Measurements from ENCODE around the gene PTPRCAP.

Gene PTPRCAP

DNA sequence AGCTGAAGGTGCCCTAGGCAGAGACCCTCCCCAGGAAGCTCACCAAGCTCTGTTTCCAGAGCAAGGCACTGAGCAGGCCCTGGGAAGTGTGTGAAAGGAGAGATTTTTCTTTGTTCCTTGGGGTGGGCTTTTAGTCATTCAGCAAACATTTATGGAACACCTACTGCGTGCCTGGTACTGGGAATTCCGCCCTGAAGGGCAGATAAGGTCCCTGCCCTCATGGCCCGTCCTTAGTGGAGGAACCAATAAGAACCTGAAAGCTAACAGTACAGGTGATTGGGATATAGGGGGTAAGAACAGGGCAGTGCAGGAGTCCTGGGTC, 27.7 kb upstream of the PTPRCAP start:
- DNase-seq, result no peak

DNA sequence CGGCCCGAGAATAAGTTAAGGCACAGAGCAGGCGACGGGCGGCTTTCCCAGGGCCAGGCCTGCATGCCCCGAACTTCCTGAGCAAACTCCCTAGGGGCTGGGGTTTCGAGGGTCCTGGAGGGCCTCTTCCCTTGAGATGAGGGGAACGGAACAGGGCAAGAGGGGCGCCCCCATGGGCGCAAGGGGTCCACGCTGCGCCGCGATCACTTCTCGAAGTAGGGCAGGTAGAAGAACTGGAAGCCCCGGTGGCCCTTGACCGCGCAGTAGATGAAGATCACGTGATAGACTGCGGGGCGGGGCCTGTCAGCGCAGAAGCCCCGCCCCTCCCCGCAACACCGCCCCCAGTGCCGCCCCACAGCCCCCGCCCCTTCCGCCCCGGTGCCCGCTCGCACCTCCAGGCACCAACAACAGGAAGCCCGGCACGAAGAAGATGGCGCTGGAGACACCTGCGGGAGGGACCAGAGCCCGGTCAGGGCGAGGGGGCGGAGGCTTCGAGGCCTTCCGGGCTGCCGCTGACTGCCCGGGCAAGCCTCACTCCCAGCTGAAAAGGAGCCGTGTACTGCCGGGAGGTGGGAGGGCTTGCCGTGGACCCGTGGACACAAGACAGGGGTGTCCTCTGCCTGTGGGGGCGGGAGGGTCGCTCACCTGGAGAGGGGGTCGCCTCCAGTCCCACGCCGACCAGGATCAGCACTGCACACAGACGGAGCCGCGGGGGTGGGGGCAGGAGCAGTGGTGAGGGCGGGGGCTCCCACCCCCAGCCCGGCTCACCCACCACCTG, 27.1 kb upstream of the PTPRCAP start:
- peak; percentile 84 for DNase-seq

DNA sequence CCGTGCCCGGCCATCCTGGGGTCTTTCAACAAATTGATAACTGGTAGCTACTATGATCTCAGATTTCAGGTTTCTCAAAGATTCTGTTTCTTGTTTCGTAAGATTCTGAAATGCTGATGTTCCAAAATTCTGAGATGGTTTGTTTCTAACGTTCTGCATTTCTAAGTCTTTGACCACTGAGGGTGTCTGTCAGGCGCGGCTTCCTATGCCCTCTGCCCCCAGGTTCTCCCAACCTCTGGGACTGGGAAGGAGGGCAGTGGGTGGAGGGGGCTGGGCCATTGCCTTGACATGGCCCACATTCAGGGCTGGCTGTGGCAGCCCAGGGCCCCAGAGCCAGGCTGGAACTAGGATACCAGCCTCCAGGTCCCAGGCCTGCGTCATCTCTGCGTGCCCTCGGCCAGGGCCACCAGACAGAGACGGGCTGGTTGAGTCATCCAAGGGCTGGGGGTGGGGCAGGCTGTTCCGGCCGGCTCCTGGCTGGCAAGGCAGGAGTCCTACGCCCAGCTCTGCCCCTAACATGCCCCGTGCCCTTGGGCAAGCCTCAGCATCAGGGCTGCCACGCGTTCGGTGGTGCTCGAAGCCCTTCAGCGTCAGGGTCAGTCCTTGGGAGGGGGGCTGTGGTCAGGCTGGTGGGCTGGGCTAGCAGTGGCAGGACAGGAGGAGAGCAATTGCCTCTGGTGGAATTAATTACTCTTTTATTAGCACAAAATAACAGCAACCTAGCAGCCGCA, 26.4 kb upstream of the PTPRCAP start:
- DNase-seq, result peak; percentile 72

DNA sequence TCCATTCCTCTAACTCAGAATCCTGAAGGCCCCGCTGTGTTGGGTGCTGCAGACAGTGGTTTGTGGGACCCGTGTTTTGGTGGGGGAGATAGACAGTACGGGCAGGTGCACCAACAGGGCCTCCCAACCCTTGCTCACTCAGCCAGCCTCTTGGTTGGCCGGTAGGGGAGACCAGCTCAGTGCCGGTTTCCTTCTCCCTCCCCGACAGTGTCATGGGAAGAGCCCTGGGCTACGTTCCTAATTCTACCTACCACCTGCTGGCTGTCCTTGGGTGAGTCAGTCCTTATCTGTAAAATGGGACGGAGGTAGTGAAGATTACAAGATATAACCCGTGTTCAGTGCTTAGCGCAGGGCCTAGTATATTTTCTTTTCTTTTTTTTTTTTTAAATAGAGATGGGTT, 25.7 kb upstream of the PTPRCAP start:
- DNase-seq, result no peak

DNA sequence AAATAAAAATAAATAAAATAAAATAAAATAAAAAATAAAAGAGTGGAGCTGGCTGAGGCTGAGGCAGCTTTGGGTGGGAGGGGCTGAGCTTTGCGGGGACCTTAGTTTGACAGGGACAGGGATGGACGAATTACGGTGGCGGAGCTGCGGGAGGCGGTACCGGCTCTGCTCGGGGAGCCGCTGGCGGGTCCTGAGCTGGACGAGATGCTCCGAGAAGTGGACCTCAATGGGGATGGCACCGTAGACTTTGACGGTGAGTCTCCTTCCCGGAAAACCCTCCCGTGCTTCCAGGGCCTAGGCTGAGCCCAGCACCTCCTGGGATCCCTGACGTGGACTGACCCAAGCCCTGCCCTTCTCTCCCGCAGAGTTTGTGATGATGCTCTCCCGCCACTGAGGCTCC, 20.8 kb upstream of the PTPRCAP start:
- no peak for DNase-seq

DNA sequence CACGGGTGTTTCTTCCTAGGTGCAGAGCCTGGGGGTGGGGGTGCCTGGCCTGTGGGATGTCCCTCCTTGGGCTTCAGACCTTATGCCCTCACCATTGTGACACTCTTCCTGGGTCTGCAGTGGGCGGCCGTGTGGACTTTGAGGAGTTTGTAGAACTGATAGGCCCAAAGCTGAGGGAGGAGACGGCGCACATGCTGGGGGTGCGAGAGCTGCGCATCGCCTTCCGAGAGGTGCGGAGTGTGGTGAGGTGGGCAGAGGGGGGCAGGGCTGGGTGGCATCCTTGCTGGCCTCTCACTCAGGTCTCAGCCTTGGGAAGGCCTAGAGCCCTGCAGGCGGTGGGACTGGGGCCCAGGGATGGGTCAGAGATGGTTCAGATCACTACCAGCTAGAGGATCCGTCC, 20.0 kb upstream of the PTPRCAP start:
- no peak for DNase-seq

DNA sequence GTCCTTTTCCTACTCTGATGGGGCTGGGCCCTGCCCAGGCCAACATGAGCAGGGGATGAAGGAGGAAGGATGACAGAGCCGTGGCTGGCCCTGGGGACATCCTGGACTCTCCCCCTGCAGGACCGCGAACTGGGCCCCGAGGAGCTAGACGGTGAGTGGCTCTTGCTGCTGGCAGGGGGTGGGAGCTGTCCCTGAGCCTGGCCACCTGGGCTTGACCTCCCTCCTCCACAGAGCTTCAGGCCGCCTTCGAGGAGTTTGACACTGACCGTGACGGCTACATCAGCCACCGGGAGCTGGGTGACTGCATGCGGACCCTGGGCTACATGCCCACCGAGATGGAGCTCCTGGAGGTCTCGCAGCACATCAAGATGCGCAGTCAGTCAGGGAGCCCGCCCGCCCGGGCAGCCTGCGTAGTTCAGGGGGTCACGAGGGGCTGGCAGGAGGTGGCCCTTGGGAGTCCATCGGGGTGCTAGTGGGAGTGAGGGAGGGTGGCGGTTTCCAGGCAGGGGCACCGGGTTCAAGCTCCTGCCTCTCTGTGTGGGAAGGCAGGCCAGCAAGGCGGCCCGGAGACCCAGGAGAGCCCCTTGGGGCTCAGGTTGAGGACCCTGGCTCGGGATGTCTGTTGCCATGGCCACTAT, 18.7 kb upstream of the PTPRCAP start:
- DNase-seq, result no peak

DNA sequence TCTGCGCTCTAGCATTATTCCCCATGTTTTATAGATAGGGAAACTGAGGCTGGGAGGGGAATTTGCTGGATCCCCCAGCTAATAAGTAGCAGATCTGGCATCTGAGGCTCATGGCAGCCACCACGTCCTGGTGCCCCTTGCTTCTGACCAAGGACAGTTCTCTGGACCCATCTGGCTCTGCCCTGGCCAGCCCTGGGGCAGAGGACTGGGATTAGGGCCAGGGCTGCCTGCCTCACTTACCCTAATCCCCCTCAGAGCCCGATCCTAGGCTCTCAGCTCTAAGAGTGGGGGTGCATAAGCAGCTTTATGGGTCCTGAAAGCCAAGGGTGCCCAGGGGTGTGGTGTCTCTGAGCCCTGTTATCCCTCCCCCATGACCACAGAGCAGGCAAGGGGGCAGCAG, 17.6 kb upstream of the PTPRCAP start, which contains the start of gene CABP4:
CABP4 (plus strand) TSS at position 301 of the 400 bp plus-strand sequence; CDS start at position 371, 70 bp downstream.
- no peak for DNase-seq

DNA sequence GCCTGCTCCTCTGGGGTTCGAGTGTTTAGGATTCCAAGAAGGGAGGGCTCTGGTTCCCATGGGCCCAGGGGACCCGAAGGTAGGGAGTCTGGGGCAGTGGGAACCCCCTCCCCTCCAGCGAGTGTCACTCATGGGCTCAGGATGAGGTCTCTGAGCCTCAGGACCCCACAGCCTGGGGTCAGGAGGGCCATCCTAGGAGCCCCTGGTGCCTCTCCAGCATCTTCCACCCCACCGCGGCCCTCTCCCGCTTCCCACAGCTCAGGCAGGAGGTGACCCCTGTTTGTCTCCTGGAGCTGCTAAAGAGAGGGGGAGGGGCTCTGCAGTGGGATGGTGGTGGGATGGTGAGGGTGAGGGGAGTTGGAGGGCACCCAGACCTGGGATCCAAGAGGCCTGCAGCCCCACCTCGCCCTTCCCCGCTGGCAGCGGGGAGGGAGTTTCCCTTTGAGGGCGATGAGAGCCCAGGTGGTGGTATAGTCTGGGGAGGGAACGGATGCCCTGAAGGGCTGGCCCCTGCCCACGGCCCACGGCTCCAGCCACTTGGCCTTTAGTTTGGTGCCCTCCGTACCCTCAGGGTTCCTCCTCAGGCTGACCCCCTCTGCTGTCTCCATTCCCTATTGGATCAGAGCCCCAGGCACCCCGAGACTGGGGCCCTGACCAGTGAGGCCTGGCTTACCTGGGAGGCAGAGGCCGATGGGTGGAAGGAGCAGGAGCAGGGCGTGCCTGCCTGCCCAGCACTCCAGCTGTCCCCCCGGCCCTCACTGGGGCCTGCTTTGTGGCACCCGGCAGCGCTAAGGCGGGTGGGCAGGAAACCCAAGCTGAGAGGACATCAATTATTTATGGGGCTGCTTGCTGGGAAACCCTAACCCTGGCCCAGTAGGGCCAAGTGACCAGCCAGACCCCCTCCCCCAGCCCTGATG, 16.6 kb upstream of the PTPRCAP start:
- no peak for DNase-seq

DNA sequence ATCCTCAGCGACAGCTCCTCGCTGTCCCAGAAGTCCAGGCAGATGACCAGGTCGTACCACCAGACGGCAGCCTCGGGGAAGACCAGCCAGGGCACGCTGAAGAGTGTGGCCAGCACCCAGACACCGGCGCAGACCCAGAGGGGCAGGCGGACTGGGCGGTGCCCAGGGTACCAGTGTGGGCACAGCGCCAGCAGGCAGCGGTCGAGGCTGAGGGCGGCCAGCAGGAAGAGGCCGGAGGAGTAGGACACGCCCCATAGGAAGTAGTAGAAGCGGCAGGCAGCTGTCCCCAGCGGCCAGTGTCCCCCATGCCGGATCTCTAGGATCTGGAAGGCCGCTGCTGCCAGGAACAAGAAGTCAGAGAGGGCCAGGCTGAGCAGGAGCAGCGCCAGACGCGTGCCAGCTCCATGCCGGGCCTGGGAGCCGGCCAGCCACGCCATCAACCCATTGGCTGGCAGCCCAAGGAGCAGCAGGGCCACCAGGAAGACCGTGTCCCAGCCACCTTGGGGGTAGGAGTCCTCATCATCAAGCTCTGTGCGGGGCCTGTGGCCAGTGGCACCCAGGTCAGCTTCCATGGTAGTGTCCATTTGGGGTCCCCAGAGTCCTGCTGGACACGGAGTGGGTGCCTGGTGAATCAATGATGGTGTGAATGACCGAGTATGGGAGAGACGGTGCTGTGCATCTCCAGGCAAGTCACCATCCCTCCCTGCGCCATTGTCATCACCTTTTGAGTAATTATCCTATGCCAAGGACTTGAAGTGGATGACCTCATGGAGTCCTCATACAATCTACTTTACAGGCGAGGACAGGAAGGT, 14.9 kb upstream of the PTPRCAP start, which contains the start of gene GPR152:
GPR152 (minus strand) TSS at position 589 of the 812 bp plus-strand sequence; CDS start at position 584, 5 bp downstream.
- no peak for DNase-seq

DNA sequence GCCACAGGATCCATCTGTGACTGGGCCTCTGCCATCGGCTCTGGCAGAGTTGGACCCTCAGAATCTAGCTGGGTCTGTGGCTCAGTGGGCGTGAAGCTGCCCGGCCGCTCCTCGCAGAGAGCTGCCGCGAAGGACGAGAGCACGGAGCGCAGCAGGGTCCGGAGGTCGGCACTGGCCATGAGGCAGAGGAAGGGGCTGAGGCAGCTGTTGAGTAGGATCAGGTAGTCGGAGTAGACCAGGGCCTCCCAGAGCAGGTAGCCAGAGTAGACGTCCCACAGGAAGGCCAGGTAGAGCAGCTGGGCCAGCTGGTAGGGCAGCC, 14.1 kb upstream of the PTPRCAP start:
- DNase-seq, result no peak

DNA sequence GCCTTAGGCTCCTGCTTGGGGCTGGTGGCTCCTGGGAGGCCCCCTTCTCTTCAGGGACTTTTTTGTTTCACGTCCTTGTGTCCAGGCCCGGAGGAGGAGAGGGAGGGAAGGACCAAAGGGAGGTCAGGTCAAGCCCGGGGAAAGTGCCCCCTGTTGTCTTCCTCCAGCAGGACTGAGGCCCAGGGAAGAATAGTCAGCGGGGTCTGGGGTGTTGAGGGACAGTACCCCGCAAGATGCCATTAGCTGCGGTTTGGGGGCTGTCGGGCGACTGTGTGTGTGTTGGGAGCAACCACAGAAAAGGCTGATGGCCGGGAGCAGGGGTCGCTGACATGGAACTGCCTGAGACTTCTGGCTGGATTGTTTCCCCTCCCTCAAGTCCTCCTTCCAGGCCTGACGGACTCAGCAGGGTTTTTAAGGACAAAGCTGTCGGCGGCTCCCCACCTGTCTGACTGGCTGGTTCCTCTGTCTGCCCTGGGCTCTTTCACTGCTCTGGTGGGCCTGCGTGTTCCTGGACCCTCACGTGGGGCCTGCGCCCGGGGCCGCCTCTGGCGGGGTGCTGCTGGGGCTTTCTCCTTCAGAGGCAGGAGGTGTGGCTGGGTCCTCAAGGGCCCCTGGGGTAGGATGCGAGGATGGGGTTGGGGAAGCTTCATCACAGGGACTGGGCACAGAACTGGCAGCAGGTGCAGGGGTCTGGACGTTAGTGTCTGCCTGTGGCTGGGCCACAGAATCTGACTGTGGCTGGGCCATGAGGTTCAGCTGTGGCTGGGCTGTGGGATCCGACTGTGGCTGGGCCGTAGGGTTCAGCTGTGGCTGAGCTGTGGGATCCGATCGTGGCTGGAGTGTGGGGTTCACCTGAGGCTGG, 13.5 kb upstream of the PTPRCAP start:
- no peak for DNase-seq

DNA sequence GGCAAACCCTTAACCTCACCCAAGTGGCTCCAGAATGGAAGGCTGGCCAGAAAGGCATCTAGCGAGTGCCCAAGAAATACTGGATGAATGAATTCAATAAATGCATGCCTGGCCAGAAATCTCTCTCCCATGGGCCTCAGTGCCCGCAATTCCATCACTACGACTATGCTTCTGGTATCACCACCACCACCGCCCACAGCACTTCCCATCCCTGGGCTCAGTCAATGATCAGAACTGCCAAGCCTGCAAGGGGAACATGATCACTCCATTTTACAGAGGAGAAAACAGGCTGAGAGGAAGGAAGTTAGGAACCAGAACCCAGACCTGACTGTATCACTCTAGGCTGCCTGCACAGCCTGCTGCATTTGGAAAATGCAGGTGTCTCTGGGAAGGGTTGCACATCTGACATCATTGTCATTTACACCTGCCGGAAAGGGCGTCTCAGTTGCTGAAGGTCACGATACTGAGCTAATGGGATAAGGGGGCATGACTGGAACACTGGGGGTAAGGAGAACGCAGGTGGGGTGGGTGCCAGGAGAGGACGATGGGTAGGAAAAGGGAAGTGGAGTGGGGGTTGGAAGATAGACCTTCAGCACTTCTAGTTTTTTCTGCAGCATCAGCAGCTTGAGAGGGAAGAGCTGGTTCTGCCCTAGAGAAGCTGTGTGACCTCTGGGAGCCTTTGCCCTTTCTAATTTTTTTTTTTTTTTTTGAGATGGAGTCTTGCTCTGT, 11.8 kb upstream of the PTPRCAP start:
- DNase-seq, result no peak

DNA sequence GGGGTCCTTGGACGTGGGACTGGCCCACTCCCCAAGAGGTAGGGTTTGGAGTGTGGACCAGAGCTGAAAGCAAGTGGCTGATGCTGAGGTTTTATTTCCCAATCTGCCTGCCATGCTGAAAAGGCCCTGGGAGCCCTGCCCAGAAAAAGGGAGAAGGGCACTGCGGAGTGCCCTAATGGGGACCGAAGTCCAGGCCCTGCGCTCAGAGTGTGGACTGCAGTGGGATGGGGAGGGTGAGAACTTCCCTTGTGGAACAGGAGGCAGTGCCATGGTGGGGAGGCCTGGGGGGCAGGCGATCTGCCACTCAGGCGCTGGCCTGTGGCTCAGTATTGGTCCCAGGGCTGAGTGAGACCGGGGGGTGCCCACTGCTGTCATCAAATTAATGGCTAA, 10.7 kb upstream of the PTPRCAP start:
- DNase-seq, result no peak

DNA sequence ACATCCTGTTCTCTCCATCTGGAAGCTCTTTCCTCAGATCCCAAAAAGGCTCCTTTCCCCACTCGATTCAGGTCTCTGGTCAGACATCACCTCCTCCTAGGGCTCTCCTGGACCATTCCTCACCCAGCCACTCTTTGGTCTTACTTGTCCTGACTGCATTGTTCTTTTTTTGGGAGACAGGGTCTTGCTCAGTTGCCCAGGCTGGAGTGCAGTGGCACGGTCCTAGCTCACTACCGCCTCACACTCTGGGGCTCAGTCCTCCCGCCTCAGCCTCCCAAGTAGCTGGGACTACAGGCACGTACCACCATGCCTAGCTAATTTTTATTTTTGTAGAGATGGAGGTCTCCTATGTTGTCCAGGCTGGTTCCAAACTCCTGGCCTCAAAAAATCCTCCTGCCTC, 8.0 kb upstream of the PTPRCAP start:
- DNase-seq, result no peak

DNA sequence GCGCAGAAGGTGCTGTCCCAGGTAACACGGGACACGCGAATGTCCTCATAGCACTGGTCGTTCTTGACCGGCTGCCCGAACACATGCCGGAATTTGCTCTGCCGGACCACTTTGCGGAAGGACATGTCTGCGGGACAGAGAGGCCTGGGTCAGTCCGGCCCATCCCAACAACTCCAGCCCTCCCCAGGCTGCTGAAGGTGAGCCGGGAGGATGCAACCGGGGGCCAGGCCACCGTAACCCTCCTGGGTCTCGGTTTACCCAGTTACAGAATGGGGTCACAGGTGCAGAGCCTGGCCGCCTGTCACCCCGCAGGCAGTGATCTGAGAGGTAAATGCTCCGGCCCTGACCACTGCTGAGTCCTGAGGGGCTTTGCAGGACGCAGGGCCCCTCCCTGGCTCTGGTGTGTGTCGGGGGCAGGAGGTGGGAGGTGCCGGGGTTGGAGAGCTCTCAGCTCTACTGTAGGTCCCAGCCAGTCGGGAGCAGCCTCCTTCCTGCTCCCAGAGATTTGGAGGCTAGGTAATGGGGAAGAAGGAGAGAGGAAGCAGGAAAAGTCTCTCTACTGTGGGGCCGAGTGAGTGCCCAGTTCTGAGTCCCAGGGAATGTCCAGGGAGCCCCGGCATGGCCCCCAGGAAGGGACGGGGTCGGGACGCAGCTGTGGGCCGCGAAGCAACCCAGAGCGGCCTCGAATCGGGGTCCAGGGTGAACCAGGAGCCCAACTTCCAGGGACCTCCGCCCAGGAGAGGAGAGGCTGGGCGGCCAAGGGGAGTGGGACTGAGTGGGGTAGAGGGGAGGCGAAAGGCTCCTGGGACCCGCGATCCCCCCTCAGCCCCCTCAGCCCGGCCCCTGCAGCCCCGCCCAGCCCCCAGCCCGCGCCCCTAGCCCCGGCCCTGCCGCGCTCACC, 5.3 kb upstream of the PTPRCAP start:
- no peak for DNase-seq

DNA sequence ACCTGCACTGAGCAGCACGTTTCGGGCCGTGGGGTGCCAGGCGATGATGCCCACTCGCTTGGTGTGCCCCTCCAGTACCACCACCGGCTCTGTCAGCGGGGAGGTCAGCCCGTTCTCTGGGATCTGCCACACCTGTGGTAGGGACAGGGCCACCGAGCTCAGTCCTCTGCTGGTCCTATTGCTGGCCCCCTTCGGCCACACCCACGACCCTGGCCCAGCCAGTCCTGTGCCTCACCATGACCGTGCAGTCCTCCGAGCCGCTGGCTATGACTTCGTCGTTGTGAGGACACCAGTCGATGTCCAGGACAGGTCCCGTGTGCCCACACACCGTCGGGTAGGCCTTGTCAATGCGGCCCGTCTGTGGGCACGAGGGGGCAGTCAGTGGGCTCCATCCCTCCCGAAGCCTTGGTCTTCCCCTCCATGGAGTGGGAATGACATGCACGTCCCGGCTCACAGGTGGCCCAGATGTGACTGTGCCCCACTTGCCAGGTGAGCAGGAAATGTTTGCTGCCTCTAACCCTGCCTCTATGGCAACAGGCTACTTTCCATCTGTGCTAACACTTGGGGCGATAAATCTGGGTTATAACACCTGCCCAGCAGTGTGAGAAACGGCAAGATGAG, 4.4 kb upstream of the PTPRCAP start:
- no peak for DNase-seq

DNA sequence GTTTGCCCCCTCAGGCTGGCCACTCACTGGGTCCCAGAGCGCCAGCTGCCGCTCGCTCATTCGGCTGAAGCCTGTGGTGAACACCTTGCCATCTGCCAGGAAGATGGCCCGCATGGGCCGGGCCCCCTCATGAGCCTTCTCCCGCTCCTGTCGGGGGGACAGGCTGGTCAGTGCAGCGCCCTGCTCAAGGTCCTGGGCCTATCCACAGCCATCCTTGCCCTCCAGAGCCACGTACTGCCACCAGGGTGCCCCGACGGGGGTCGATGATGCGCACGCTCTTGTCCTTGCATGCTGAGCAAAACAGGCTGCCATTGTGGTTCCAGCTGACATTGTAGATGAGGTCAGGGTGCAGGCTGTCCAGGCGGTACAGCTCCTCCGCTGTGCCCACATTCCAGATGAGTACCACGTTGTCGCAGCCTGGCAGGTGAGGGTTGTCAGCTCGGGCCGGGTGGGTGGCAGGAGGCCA, 3.6 kb upstream of the PTPRCAP start:
- no peak for DNase-seq

Measured in T1000 (cell line).